Loucy (cell line): ENCODE data around the gene MRPS26.
A peak's percentile ranks its signal among the peaks of the same experiment; 100 is the strongest.
"Not testable (repeated sequence)": the region's sequence is repeated elsewhere in the genome, so short reads cannot be mapped to it uniquely, and the experiment has no call there.

ENCODE experiments used
- H2AFZ ChIP-seq: fragments of 200-600 bp; sonication (generic); 2 replicates; pipeline ENCODE4 v1.6.0; 2016; ENCODE audit warnings: antibody characterized with exemption, mild to moderate bottlenecking, low read length, moderate library complexity
- H3F3A ChIP-seq: fragments of 200-600 bp; 2 replicates; pipeline ENCODE4 v1.6.0; 2016; ENCODE audit warnings: antibody characterized with exemption, low read depth, mild to moderate bottlenecking
- H3K27me3 ChIP-seq: fragments of 200-600 bp; sonication (generic); 2 replicates; pipeline ENCODE4 v1.6.1; 2014; ENCODE audit warnings: low read length, mild to moderate bottlenecking; ENCODE audit not compliant: insufficient read depth, poor library complexity, severe bottlenecking
- H3K36me3 ChIP-seq: fragments of 200-600 bp; sonication (generic); 2 replicates; pipeline ENCODE4 v1.6.1; 2016; ENCODE audit warnings: low read length; ENCODE audit not compliant: insufficient read depth
- H3K4me1 ChIP-seq: fragments of 200-600 bp; sonication (generic); 2 replicates; pipeline ENCODE4 v1.5.1; 2014; ENCODE audit warnings: low read length, mild to moderate bottlenecking; ENCODE audit not compliant: insufficient read depth, poor library complexity, severe bottlenecking
- H3K4me2 ChIP-seq: fragments of 200-600 bp; sonication (generic); 2 replicates; pipeline ENCODE4 v1.6.0; 2014; ENCODE audit warnings: antibody characterized with exemption, low read length, low read depth, mild to moderate bottlenecking; ENCODE audit not compliant: poor library complexity, severe bottlenecking
- H3K4me3 ChIP-seq: fragments of 200-600 bp; sonication (generic); 2 replicates; pipeline ENCODE4 v1.5.1; 2014; ENCODE audit warnings: low read length, mild to moderate bottlenecking, mixed read lengths; ENCODE audit not compliant: poor library complexity, severe bottlenecking
- H3K79me2 ChIP-seq: fragments of 200-600 bp; sonication (generic); 2 replicates; pipeline ENCODE4 v1.6.1; 2014; ENCODE audit warnings: low read length; ENCODE audit not compliant: insufficient read depth
- H3K9ac ChIP-seq: fragments of 200-600 bp; sonication (generic); 2 replicates; pipeline ENCODE4 v1.6.0; 2014; ENCODE audit warnings: mild to moderate bottlenecking, low read depth, low read length, moderate library complexity; ENCODE audit not compliant: poor library complexity, severe bottlenecking
- H3K9me2 ChIP-seq: fragments of 200-600 bp; sonication (generic); replicated peaks from 2 replicates; pipeline ENCODE4 v1.6.1; 2016; ENCODE audit warnings: low read depth, low read length, mixed read lengths
- H3K9me3 ChIP-seq: fragments of 200-600 bp; sonication (generic); 2 replicates; pipeline ENCODE4 v1.6.1; 2014; ENCODE audit warnings: mild to moderate bottlenecking, antibody characterized with exemption, low read length, low read depth; ENCODE audit not compliant: insufficient read depth
- H4K20me1 ChIP-seq: fragments of 200-600 bp; sonication (generic); 2 replicates; pipeline ENCODE4 v1.6.0; 2014; ENCODE audit warnings: antibody characterized with exemption, low read length, mild to moderate bottlenecking; ENCODE audit not compliant: insufficient read depth, poor library complexity, severe bottlenecking
- CTCF ChIP-seq: fragments of 200-600 bp; sonication (generic); conservative IDR thresholded peaks from 2 replicates; pipeline ENCODE4 v1.5.1; 2014; ENCODE audit warnings: mild to moderate bottlenecking, antibody characterized with exemption, low read length
- EZH2phosphoT487 ChIP-seq: fragments of 200-600 bp; IDR thresholded peaks from 2 replicates; pipeline ENCODE4 v1.6.1; 2018; ENCODE audit warnings: antibody characterized with exemption, mild to moderate bottlenecking, moderate library complexity, borderline replicate concordance

MRPS26 gene

DNA sequence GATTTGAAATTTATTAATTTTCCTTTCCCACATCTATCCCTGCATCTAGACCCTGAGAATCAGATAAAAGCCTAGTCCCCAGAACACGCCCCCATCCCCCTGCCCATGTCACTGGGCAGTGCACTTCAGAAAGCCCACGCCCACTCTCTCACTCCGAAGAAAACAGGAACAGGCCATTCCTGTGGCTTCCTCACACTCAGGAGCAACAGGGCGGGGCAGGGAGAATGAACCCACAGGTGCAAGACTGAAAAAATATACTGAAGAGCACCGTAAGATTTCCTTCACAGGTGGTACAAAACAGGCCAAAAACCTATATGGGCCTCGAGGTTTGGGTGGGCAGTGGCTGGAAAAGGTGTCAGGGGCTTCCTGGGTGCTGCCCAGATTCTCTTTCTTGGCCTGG is 29.0 kb downstream of the MRPS26 start:
- H3K4me2 ChIP-seq = no peak overlapping the region
- no peaks in the 10 kb centered on the region for H3K9me2 ChIP-seq
- peaks cover 20% of the 10 kb centered on the region for H3K4me1 ChIP-seq
- no peak for TF ChIP-seq EZH2phosphoT487
- TF ChIP-seq CTCF = no peak
- H3K9me3 ChIP-seq = no peaks in the 10 kb centered on the region
- peaks cover 16% of the 10 kb centered on the region; the same call in 1 of the 2 replicates for H3K79me2 ChIP-seq
- no peak overlapping the region for H3K4me3 ChIP-seq
- H3K27me3 ChIP-seq = no peaks in the 10 kb centered on the region
- no peaks in the 10 kb centered on the region for H4K20me1 ChIP-seq
- no peaks in the 10 kb centered on the region for H3K36me3 ChIP-seq
- H3F3A ChIP-seq = no peaks in the 10 kb centered on the region
- H3K9ac ChIP-seq = no peak overlapping the region
- no peak overlapping the region for H2AFZ ChIP-seq

GRCh38 chr20:3075315-3075714 is 29.5 kb downstream of the MRPS26 start:
- not testable (repeated sequence) for H3F3A ChIP-seq, H3K4me3 ChIP-seq, H2AFZ ChIP-seq, H3K9me3 ChIP-seq, H3K4me2 ChIP-seq, H4K20me1 ChIP-seq, H3K36me3 ChIP-seq, H3K27me3 ChIP-seq, H3K9ac ChIP-seq, H3K9me2 ChIP-seq
- Histone ChIP-seq H3K79me2 (peaks cover 16% of the 10 kb centered on the region; the same call in 1 of the 2 replicates), H3K4me1 (peaks cover 20% of the 10 kb centered on the region)

DNA sequence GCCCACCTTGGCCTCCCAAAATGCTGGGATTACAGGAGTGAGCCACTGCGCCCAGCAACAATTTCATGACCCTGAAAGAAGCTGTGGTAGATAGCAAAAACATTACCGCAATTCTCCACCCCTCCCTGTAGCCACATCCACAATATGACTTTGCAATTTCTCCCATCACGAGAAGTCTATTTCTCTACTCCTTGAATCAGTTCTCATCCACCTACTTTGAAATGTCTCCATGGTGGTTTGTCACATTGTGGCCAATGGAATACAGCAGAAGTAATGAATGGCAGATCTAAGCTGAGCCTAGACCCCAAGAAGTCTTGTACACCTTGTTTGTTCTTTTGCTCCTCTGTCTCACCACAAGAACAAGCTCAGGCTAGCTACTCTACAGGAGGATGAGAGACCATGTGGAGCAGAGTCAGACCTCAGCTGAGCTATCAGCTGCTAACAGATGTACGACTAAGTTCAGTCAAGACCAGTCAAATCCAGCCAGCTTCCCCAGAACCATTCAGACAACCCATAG is 31.8 kb downstream of the MRPS26 start:
- H3K9me2 ChIP-seq = no peaks in the 10 kb centered on the region
- H3K27me3 ChIP-seq = no peaks in the 10 kb centered on the region
- no peak overlapping the region for H3K9ac ChIP-seq
- TF ChIP-seq EZH2phosphoT487 = no peak
- no peak for TF ChIP-seq CTCF
- no peaks in the 10 kb centered on the region for H3K36me3 ChIP-seq
- H3K79me2 ChIP-seq = no peaks in the 10 kb centered on the region
- no peak overlapping the region for H3K4me2 ChIP-seq
- no peaks in the 10 kb centered on the region for H3K9me3 ChIP-seq
- H4K20me1 ChIP-seq = no peaks in the 10 kb centered on the region
- no peak overlapping the region for H3K4me3 ChIP-seq
- peak overlapping the region; percentile 5; the same call in 1 of the 2 replicates for H2AFZ ChIP-seq
- no peaks in the 10 kb centered on the region for H3F3A ChIP-seq
- H3K4me1 ChIP-seq = peaks cover 10% of the 10 kb centered on the region

GRCh38 chr20:3080939-3081388 is 35.1 kb downstream of the MRPS26 start:
- H3K36me3 ChIP-seq = no peaks in the 10 kb centered on the region
- no peak overlapping the region for H3K4me2 ChIP-seq

More at GRCh38 chr20:3080939-3081388, 35.1 kb downstream of the MRPS26 start:
- Histone ChIP-seq H2AFZ (no peak overlapping the region), H3K4me1 (peaks cover 13% of the 10 kb centered on the region), H3F3A (no peaks in the 10 kb centered on the region), H3K27me3 (no peaks in the 10 kb centered on the region), H3K9me3 (no peaks in the 10 kb centered on the region), H3K9me2 (no peaks in the 10 kb centered on the region), H3K4me3 (no peak overlapping the region), H3K79me2 (no peaks in the 10 kb centered on the region), H3K9ac (no peak overlapping the region), H4K20me1 (no peaks in the 10 kb centered on the region)
- TF ChIP-seq EZH2phosphoT487 (no peak), CTCF (no peak)
